OCI-LY3 (cell line): ENCODE results near the gene ETV6.

Experiments
- H2AFZ ChIP-seq: fragments of 200-600, 300-600 bp; shearing (Covaris generic); 2 replicates; pipeline ENCODE4 v1.6.0; 2014; ENCODE audit warnings: antibody characterized with exemption, low read depth, low read length
- H3K27ac ChIP-seq: fragments of 200-600, 300-600 bp; sonication (generic); 2 replicates; pipeline ENCODE4 v1.5.1; 2014; ENCODE audit warnings: mild to moderate bottlenecking, low read length, moderate library complexity, mixed read lengths
- H3K27me3 ChIP-seq: fragments of 200-600, 300-600 bp; sonication (generic); 2 replicates; pipeline ENCODE4 v1.6.1; 2014; ENCODE audit warnings: low read depth, low read length, mixed read lengths
- H3K36me3 ChIP-seq: fragments of 200-600, 300-600 bp; sonication (generic); replicated peaks from 2 replicates; pipeline ENCODE3; 2014; ENCODE audit warnings: low read depth, low read length, mixed read lengths
- H3K4me1 ChIP-seq: fragments of 300-600, 200-600 bp; sonication (generic); 2 replicates; pipeline ENCODE4 v1.6.1; 2014; ENCODE audit warnings: low read length, mixed read lengths
- H3K4me2 ChIP-seq: fragments of 200-600, 300-600 bp; sonication (generic); 2 replicates; pipeline ENCODE4 v1.6.1; 2014; ENCODE audit warnings: low read length, mixed read lengths
- H3K4me3 ChIP-seq: fragments of 300-600, 200-600 bp; sonication (generic); 2 replicates; pipeline ENCODE4 v1.5.1; 2014; ENCODE audit warnings: antibody characterized with exemption, mild to moderate bottlenecking, low read length, moderate library complexity
- H3K79me2 ChIP-seq: fragments of 300-600, 200-600 bp; shearing (Covaris generic); 2 replicates; pipeline ENCODE4 v1.6.1; 2014; ENCODE audit warnings: mild to moderate bottlenecking, low read length, mixed read lengths
- H3K9ac ChIP-seq: fragments of 300-600, 200-600 bp; shearing (Covaris generic); 2 replicates; pipeline ENCODE4 v1.6.0; 2014; ENCODE audit warnings: mild to moderate bottlenecking, low read length, moderate library complexity
- H3K9me3 ChIP-seq: fragments of 200-600, 300-600 bp; shearing (Covaris generic); 2 replicates; pipeline ENCODE4 v1.6.1; 2014; ENCODE audit warnings: low read length, mixed read lengths; ENCODE audit not compliant: insufficient read depth
- H4K20me1 ChIP-seq: fragments of 200-600, 300-600 bp; sonication (generic); 2 replicates; pipeline ENCODE4 v1.6.1; 2016; ENCODE audit warnings: low read length, mixed read lengths; ENCODE audit not compliant: insufficient read depth
- EZH2phosphoT487 ChIP-seq: fragments of 200-600 bp; shearing (Covaris generic); IDR thresholded peaks from 2 replicates; pipeline ENCODE4 v1.6.1; 2018; ENCODE audit warnings: antibody characterized with exemption, mixed run types, low read depth
- TF ChIP-seq, protein P1 (sequence below): fragments of 200-600, 300-600 bp; sonication (generic); IDR thresholded peaks from 2 replicates; pipeline ENCODE4 v1.5.1; 2014; ENCODE audit warnings: antibody characterized with exemption, low read length, low read depth

Gene ETV6

DNA sequence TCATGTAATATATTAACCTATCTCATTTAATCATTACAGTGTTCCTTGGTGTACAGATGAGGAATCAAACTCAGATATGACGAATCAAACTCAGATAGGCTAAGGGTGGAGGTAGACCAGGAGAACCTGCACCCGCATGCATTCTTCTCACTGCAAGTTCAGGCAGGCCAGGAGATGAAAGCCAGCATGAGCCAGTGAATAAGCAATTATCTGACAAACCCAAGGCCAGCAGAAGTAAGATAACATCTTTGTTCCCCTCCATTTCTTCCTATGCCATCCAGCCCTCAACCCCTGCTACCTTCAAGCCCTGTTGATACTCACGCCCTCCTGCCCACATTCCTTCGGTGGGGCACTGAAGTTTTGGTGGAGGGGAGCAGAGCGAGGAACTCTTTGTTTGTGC lies 152.2 kb downstream of the ETV6 start:
- H3K79me2 ChIP-seq = peaks cover 44% of the 10 kb centered on the region
- no peak overlapping the region for H3K4me2 ChIP-seq
- H3K9ac ChIP-seq = no peak overlapping the region
- no peak for TF ChIP-seq EZH2phosphoT487
- TF ChIP-seq, protein P1, sequence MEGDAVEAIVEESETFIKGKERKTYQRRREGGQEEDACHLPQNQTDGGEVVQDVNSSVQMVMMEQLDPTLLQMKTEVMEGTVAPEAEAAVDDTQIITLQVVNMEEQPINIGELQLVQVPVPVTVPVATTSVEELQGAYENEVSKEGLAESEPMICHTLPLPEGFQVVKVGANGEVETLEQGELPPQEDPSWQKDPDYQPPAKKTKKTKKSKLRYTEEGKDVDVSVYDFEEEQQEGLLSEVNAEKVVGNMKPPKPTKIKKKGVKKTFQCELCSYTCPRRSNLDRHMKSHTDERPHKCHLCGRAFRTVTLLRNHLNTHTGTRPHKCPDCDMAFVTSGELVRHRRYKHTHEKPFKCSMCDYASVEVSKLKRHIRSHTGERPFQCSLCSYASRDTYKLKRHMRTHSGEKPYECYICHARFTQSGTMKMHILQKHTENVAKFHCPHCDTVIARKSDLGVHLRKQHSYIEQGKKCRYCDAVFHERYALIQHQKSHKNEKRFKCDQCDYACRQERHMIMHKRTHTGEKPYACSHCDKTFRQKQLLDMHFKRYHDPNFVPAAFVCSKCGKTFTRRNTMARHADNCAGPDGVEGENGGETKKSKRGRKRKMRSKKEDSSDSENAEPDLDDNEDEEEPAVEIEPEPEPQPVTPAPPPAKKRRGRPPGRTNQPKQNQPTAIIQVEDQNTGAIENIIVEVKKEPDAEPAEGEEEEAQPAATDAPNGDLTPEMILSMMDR = no peak
- H3K27ac ChIP-seq = no peak overlapping the region
- H3K4me3 ChIP-seq = no peak overlapping the region
- peaks cover 32% of the 10 kb centered on the region for H3K36me3 ChIP-seq
- no peak overlapping the region for H2AFZ ChIP-seq
- no peaks in the 10 kb centered on the region for H4K20me1 ChIP-seq
- H3K27me3 ChIP-seq = no peaks in the 10 kb centered on the region
- peaks cover 26% of the 10 kb centered on the region for H3K4me1 ChIP-seq
- no peaks in the 10 kb centered on the region for H3K9me3 ChIP-seq

DNA sequence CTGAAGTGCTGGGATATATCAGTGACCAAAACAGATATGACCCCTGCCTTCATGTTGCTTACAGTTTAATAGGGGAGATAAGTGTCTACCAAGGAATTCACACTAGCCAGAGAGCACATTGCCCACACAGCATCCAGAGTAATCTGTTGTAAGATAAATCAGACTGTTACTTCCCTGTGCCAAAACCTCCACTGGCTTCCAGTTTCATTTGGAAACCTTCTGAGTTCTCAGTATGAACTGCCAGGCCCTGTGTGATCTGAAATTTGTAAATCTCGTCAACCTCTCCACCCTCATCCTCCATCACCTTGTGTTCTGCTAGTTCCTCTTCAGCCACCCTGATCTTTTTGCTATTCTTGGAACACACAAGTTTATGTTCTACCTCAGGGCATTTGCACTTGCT lies 154.7 kb downstream of the ETV6 start:
- H3K9ac ChIP-seq = no peak overlapping the region
- H3K27me3 ChIP-seq = no peaks in the 10 kb centered on the region
- H3K36me3 ChIP-seq = peaks cover 26% of the 10 kb centered on the region
- H3K4me2 ChIP-seq = no peak overlapping the region
- H3K79me2 ChIP-seq = peaks cover 53% of the 10 kb centered on the region
- TF ChIP-seq, protein P1 = no peak
- no peak for TF ChIP-seq EZH2phosphoT487
- H4K20me1 ChIP-seq = no peaks in the 10 kb centered on the region
- H3K4me1 ChIP-seq = peaks cover 40% of the 10 kb centered on the region
- H3K9me3 ChIP-seq = no peaks in the 10 kb centered on the region
- no peak overlapping the region for H3K4me3 ChIP-seq
- no peak overlapping the region for H3K27ac ChIP-seq
- no peak overlapping the region for H2AFZ ChIP-seq

DNA sequence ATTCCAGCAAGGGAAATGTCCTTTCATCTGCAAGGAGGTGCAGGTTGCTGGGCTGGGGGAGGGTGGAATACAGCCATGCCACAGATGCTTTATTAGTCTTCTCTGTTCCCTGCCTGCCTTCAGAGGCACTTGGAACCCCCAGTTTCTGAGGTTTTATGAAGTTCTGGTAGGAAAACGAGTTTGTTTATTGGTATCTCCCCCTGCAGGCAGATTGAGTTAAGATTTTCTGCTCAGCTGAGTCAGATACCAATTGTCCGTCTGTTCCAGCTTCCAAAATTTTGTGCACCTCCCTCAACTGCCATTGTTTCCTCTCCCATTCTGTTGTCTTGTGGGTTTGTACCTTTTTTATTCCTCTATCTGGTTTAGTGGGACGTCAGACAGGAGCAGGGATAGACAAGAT lies 155.6 kb downstream of the ETV6 start:
- Histone ChIP-seq H2AFZ (no peak overlapping the region), H3K4me2 (0 out of 2 replicates have a peak overlapping the region, but pooled peaks have one; percentile 10), H3K27ac (no peak overlapping the region), H3K4me3 (no peak overlapping the region), H3K79me2 (peaks cover 53% of the 10 kb centered on the region), H3K9me3 (no peaks in the 10 kb centered on the region), H3K36me3 (peaks cover 26% of the 10 kb centered on the region), H3K9ac (no peak overlapping the region; the same call in 1 of the 2 replicates), H3K27me3 (no peaks in the 10 kb centered on the region), H3K4me1 (peaks cover 49% of the 10 kb centered on the region), H4K20me1 (no peaks in the 10 kb centered on the region)
- no peak for TF ChIP-seq EZH2phosphoT487
- TF ChIP-seq, protein P1 = peak; percentile 46; the same call in 1 of the 2 replicates

DNA sequence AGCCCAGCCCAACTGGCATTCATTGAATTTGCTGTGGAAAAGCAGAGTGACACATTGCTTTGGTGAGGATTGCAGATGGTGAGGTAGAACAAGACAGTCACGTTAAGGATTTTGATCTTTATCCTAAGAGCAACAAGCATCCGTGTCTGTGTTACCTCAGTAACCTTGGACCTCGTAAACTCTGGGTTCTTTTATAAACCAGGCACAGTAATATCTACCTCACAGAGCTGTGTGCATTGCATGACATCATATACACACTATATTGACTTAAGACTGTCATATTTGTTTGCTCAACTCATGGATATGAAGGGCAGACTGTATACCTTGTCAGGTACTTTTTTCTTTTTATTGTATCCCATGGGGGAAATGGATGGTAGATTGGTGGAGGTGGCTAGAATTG lies 156.2 kb downstream of the ETV6 start:
- no peaks in the 10 kb centered on the region for H3K9me3 ChIP-seq
- no peak overlapping the region for H3K4me3 ChIP-seq
- no peaks in the 10 kb centered on the region for H3K27me3 ChIP-seq
- H4K20me1 ChIP-seq = no peaks in the 10 kb centered on the region
- peaks cover 56% of the 10 kb centered on the region for H3K4me1 ChIP-seq
- H3K36me3 ChIP-seq = peaks cover 26% of the 10 kb centered on the region
- no peak overlapping the region for H3K27ac ChIP-seq
- peaks cover 59% of the 10 kb centered on the region for H3K79me2 ChIP-seq
- 0 out of 2 replicates have a peak overlapping the region, but pooled peaks have one; percentile 10 for H3K4me2 ChIP-seq
- H3K9ac ChIP-seq = no peak overlapping the region
- no peak overlapping the region for H2AFZ ChIP-seq
- TF ChIP-seq EZH2phosphoT487 = no peak
- TF ChIP-seq, protein P1 = no peak
